Testis (tissue), 3 donors: ENCODE data around the gene GNPTG. TPM values are rescaled to one million over a fixed set of nuclear protein-coding genes. Genes with fewer than 3 reads are reported as not detected.

Experiments
- DNase-seq: peaks from one replicate; pipeline ENCODE4 v3.0.0-alpha.2; 2019
- H3K27ac ChIP-seq, 2 donors: fragments of 200-600 bp; sonication (generic); one replicate each; pipeline ENCODE4 v1.5.1; 2019
- H3K27me3 ChIP-seq: fragments of 200-600 bp; sonication (generic); one replicate; pipeline ENCODE4 v1.5.1; 2019
- H3K36me3 ChIP-seq: fragments of 200-600 bp; sonication (generic); one replicate; pipeline ENCODE4 v1.5.1; 2017; ENCODE audit warnings: low read depth; ENCODE audit errors: missing control alignments
- H3K4me1 ChIP-seq: fragments of 200-600 bp; sonication (generic); one replicate; pipeline ENCODE4 v1.5.1; 2019
- H3K4me3 ChIP-seq, 2 donors: fragments of 200-600 bp; sonication (generic); one replicate each; pipeline ENCODE4 v1.5.1; 2017 to 2019
- H3K9me3 ChIP-seq: fragments of 200-600 bp; sonication (generic); one replicate; pipeline ENCODE4 v1.5.1; 2017
- CTCF ChIP-seq, 3 experiments: fragments of 450-650 bp in 2 of 3; fragments of 200-600 bp in 1 of 3; sonication (generic) in 1 of 3; IDR thresholded peaks; one replicate each; pipeline ENCODE4 v1.5.1; 2016 to 2019; ENCODE audit warnings: antibody characterized with exemption in 3 of 3, mild to moderate bottlenecking in 2 of 3, moderate library complexity in 1 of 3
- POLR2A ChIP-seq: fragments of 450-650 bp; IDR thresholded peaks from one replicate; pipeline ENCODE4 v1.6.1; 2017; ENCODE audit warnings: antibody characterized with exemption, mild to moderate bottlenecking, moderate library complexity
- WGBS, 2 donors: methylation state at CpG; one replicate each; pipeline ENCODE4 v1.1.5; 2018; 5-methylcytosine and 5-hydroxymethylcytosine counted together
- intact Hi-C: fragments of 100-400 bp; cut with DNase I; formaldehyde crosslinking; loops from one replicate; pipeline ENCODE4 v1.15.1; 2023; ENCODE audit warnings: low total_unique reads
- polyA plus RNA-seq: library from polyadenylated mRNA; stranded (reverse); fragments of 350-450 nt; fragmentation: Illumina TruSeq; extraction: RNeasy Lipid Tissue Mini Kit (QIAGEN cat#74804); gene quantifications from one replicate; pipeline ENCODE4 v1.2.3, GENCODE V29; 2014; ENCODE audit warnings: low read depth, low replicate concordance; ENCODE audit not compliant: insufficient read depth
- total RNA-seq, 2 donors: library from RNA; depleted of rRNA; stranded (reverse); fragments of >200 nt; gene quantifications; one replicate each; pipeline ENCODE4 v1.2.3, GENCODE V29; 2016

The GNPTG gene
- total and polyA plus RNA-seq, 3 donors from 2014 or later, result 67.8 to 150 (median 106) TPM

GRCh38 chr16:1349951-1350350 lies 1.8 kb upstream of the GNPTG start:
- no peak for TF ChIP-seq CTCF (IDR thresholded peaks at IDR 0.05)
- TF ChIP-seq POLR2A, result no peak
- Histone ChIP-seq H3K9me3 (no peaks in the 10 kb centered on the region), H3K27ac (no peak overlapping the region), H3K27me3 (no peaks in the 10 kb centered on the region), H3K4me3 (no peak overlapping the region), H3K4me1 (peaks cover 13% of the 10 kb centered on the region), H3K36me3 (no peaks in the 10 kb centered on the region)
- intact Hi-C loops, result no loop called here
- 89 to 90% methylated on average over 15 to 17 of the region's 17 CpGs for WGBS, 2 donors
- DNase-seq, result no peak

DNA sequence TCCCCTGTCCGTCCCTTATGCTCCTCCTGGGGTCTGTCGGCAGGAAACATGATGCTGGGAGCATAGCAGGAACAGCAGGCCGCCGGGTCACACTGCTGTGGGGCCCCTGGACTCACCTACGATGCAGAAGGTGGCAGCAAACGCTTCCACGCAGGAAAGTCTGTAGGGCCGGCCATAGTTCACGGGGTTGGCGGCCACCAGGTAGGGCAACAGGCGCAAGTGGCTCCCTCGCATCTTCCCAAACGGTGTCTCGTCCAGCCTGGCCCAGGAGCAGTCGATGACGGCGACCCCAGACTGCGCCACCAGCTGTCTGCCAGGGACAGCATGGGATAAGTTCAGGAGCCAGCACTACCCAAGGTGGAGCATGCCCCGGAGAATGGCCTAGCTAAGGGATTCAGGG lies 1.0 kb upstream of the GNPTG start:
- H3K4me3 ChIP-seq, result peak overlapping the region in 1 of 2 donors; percentile 93
- H3K27ac ChIP-seq, result no peak overlapping the region
- no peaks in the 10 kb centered on the region for H3K27me3 ChIP-seq
- intact Hi-C loops, result no loop called here
- 78 to 100% methylated on average over 1 to 19 of the region's 19 CpGs for WGBS, 2 donors
- TF ChIP-seq CTCF (IDR thresholded peaks at IDR 0.05) (no peak), POLR2A (no peak)
- DNase-seq, result no peak
- no peaks in the 10 kb centered on the region for H3K9me3 ChIP-seq
- peaks cover 12% of the 10 kb centered on the region for H3K4me1 ChIP-seq
- no peaks in the 10 kb centered on the region for H3K36me3 ChIP-seq

- Histone ChIP-seq H3K9me3 (no peaks in the 10 kb centered on the region), H3K36me3 (no peaks in the 10 kb centered on the region), H3K27ac (peak overlapping the region in 1 of 2 donors; percentile 64), H3K27me3 (no peaks in the 10 kb centered on the region), H3K4me1 (peaks cover 10% of the 10 kb centered on the region), H3K4me3 (peak overlapping the region; percentile 90 to 93)
- no peak for DNase-seq
- no peak for TF ChIP-seq CTCF (IDR thresholded peaks at IDR 0.05)
- no peak for TF ChIP-seq POLR2A
- intact Hi-C loops, result no loop called here
- WGBS, 2 donors, result 1% methylated on average over 32 of the region's 35 CpGs; no CpG with 5 or more reads in 1 of the 2 donors
Observed at GRCh38 chr16:1351215-1351581, 533 bp upstream of the GNPTG start.

DNA sequence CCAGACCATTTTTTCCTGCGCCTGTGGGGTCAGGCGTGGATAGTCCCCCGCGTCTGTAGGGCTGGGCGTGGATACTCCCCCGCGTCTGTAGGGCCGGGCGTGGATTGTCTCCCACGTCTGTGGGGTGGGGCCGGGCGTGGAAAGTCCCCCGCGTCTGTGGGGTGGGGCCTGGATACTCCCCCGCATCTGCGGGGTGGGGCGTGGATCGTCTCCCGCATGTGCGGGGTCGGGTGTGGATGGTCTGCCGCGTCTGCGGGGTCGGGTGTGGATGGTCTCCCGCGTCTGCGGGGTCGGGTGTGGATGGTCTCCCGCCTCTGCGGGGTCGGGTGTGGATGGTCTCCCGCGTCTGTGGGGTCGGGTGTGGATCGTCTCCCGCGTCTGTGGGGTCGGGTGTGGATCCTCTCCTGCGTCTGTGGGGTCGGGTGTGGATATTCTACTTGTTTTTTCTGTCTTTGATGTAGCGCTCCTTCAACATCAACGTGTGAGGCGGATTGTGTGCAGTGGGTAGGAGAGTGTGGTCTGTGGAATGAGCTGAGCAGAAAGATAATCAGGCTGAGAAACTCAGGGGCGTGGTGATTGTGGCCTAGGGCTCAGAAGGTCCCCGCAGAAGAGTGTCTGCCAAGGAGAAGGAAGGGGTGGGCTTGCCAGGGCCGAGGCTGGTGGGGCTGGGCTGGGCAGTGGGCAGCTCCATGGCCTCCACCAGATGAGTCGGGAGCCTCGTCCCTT lies 3.2 kb downstream of the GNPTG start:
- H3K4me3 ChIP-seq, result no peak overlapping the region
- H3K27ac ChIP-seq, result no peak overlapping the region
- H3K36me3 ChIP-seq, result no peaks in the 10 kb centered on the region
- H3K27me3 ChIP-seq, result no peaks in the 10 kb centered on the region
- intact Hi-C loops, result no loop called here
- TF ChIP-seq POLR2A (no peak), CTCF (IDR thresholded peaks at IDR 0.05) (no peak)
- no peak for DNase-seq
- no peaks in the 10 kb centered on the region for H3K9me3 ChIP-seq
- peaks cover 10% of the 10 kb centered on the region for H3K4me1 ChIP-seq
- WGBS, 2 donors, result 72 to 83% methylated on average over 49 of the region's 49 CpGs

DNA sequence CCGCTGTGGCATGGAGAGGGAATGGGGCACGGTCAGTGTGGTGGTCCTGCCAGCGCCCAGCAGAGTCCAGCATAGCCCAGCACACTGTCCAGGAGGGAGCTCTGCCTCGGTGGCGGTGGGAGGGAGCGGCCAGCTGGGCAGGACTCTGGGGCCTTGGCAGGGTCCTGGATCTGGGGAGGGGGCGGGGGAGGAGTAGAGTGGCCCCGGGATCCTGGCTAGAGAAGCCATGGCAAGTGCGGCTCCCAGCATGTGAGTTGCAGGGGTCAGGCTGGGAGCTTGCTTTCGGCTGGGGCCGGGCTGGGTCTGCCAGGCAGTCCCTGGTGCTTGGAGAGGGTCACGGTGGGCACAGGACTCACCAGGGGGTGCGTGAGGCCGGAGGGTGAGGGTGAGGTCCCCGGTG lies 3.9 kb downstream of the GNPTG start:
- Histone ChIP-seq H3K4me3 (no peak overlapping the region), H3K27me3 (no peaks in the 10 kb centered on the region), H3K27ac (no peak overlapping the region), H3K4me1 (peaks cover 9% of the 10 kb centered on the region), H3K36me3 (no peaks in the 10 kb centered on the region), H3K9me3 (no peaks in the 10 kb centered on the region)
- DNase-seq, result no peak
- TF ChIP-seq POLR2A (no peak), CTCF (IDR thresholded peaks at IDR 0.05) (no peak)
- intact Hi-C loops, result no loop called here
- 74 to 82% methylated on average over 12 to 15 of the region's 15 CpGs for WGBS, 2 donors
